Panc1 (cell line): ENCODE measurements around the gene MTREX. TPM values are rescaled to one million over a fixed set of nuclear protein-coding genes. Genes with fewer than 3 reads are reported as not detected.

ENCODE experiments used
- ATAC-seq: fragments of 200-7000 bp; cut with Tn5 transposase; 2 replicates; pipeline ENCODE4 v1.9.1; 2020; ENCODE audit warnings: mild to moderate bottlenecking, moderate library complexity
- BruUV-seq: library from RNA; stranded (reverse); fragments of 400-500 nt; replicated peaks from 2 replicates; lab custom pipeline; 2021; lab: Mats Ljungman, UMichigan
- CTCF ChIA-PET: fragments of 300-600 bp; sonication (Branson Sonifier 250); formaldehyde crosslinking; loops from one replicate; lab custom pipeline; 2022; ENCODE audit warnings: antibody characterized with exemption; lab: Charles Lee
- POLR2A ChIA-PET: fragments of 300-600 bp; sonication (Branson Sonifier 250); formaldehyde crosslinking; loops from one replicate; lab custom pipeline; 2022; ENCODE audit warnings: antibody characterized with exemption; lab: Charles Lee
- DNase-seq: peaks from one replicate; pipeline ENCODE4 v3.0.0-alpha.2; 2010; ENCODE audit warnings: low read depth, low spot score
- H3K27ac ChIP-seq: 2 replicates; pipeline ENCODE4 v1.5.1; 2011; ENCODE audit warnings: mild to moderate bottlenecking, low read length, inconsistent platforms
- H3K27me3 ChIP-seq: fragments of 200-500 bp; sonication (Bioruptor generic); 2 replicates; pipeline ENCODE4 v1.6.0; 2014; ENCODE audit warnings: low read length, inconsistent platforms; ENCODE audit not compliant: control insufficient read depth, insufficient read depth
- H3K36me3 ChIP-seq: fragments of 200-500 bp; sonication (Bioruptor generic); 2 replicates; pipeline ENCODE4 v1.5.1; 2014; ENCODE audit warnings: inconsistent platforms, mild to moderate bottlenecking, low read length, moderate library complexity; ENCODE audit not compliant: control insufficient read depth, insufficient read depth
- H3K4me1 ChIP-seq: 2 replicates; pipeline ENCODE4 v1.5.1; 2011; ENCODE audit warnings: inconsistent platforms, mild to moderate bottlenecking, low read length, moderate library complexity; ENCODE audit not compliant: control insufficient read depth, insufficient read depth
- H3K4me3 ChIP-seq, 2 experiments: 2 replicates each; pipeline ENCODE4 v1.5.1; 2011 to 2012; ENCODE audit warnings: low read depth in 2 of 2, low read length in 2 of 2, mild to moderate bottlenecking in 2 of 2, inconsistent platforms in 1 of 2, moderate library complexity in 1 of 2
- H3K9me3 ChIP-seq: fragments of 200-500 bp; sonication (Bioruptor generic); 2 replicates; pipeline ENCODE4 v1.5.1; 2014; ENCODE audit warnings: low read depth, mild to moderate bottlenecking, inconsistent platforms, low read length, moderate library complexity; ENCODE audit not compliant: control insufficient read depth, insufficient read depth
- CTCF ChIP-seq: fragments of 450-650 bp; IDR thresholded peaks from 2 replicates; pipeline ENCODE4 v1.5.1; 2017; ENCODE audit warnings: mild to moderate bottlenecking
- POLR2AphosphoS5 ChIP-seq: IDR thresholded peaks from 2 replicates; pipeline ENCODE4 v1.6.1; 2012; ENCODE audit warnings: mild to moderate bottlenecking, low read depth, low read length, moderate library complexity
- REST ChIP-seq, 2 experiments: IDR thresholded peaks; 2 replicates each; pipeline ENCODE4 v1.6.1; 2011 to 2012; ENCODE audit warnings: low read depth in 2 of 2, control low read depth in 1 of 2, low read length in 1 of 2, mild to moderate bottlenecking in 1 of 2, moderate library complexity in 1 of 2; ENCODE audit not compliant: insufficient read depth in 1 of 2
- SIN3A ChIP-seq: IDR thresholded peaks from 2 replicates; pipeline ENCODE4 v1.6.1; 2012; ENCODE audit warnings: low read depth, mild to moderate bottlenecking, low read length, moderate library complexity, borderline replicate concordance; ENCODE audit not compliant: insufficient read depth
- TCF7L2 ChIP-seq: IDR thresholded peaks from 2 replicates; pipeline ENCODE4 v1.6.1; 2011; ENCODE audit warnings: mild to moderate bottlenecking, low read depth, low read length, inconsistent platforms
- in situ Hi-C: cut with HindIII; loops from 2 replicates; pipeline ENCODE4 v1.10.0; 2016; ENCODE audit warnings: low sequenced_read_pairs, low pct_unique_long_range_greater_than_20kb
- intact Hi-C: fragments of 100-400 bp; cut with micrococcal nuclease; formaldehyde crosslinking; loops from one replicate; pipeline ENCODE4 v1.10.0; 2022; ENCODE audit not compliant: unreplicated experiment
- total RNA-seq: library from RNA; stranded (reverse); gene quantifications from one replicate; pipeline ENCODE4 v1.2.1, GENCODE V29; 2021; ENCODE audit not compliant: unreplicated experiment

MTREX gene
- total RNA-seq, 1 experiment from 2014 or later = 97.0 TPM

- H3K36me3 ChIP-seq = peaks cover 34% of the 10 kb centered on the region
- ATAC-seq = no peak
- no peaks in the 10 kb centered on the region for H3K4me1 ChIP-seq
- ChIA-PET POLR2A (no interaction called here), CTCF (no interaction called here)
- TF ChIP-seq REST (IDR thresholded peaks at IDR 0.05; ENCODE audit: insufficient read depth in 1 of 2, low read depth in 2 of 2, low read length in 1 of 2) (no peak), CTCF (no peak), TCF7L2 (no peak), POLR2AphosphoS5 (no peak), SIN3A (no peak)
- no TSS peak for BruUV-seq
- intact Hi-C loops (no loop called here), in situ Hi-C loops (no loop called here)
- H3K9me3 ChIP-seq = no peaks in the 10 kb centered on the region
- H3K27me3 ChIP-seq = no peaks in the 10 kb centered on the region
- H3K27ac ChIP-seq = no peak overlapping the region
- no peak for DNase-seq
- no peak overlapping the region for H3K4me3 ChIP-seq
Measured at GRCh38 chr5:55276771-55277170, 31.0 kb upstream of the MTREX start.

- H3K4me1 ChIP-seq = no peaks in the 10 kb centered on the region
- CTCF ChIA-PET = interaction anchor here (0.7 kb wide), 1 partner anchor 374 kb away, joined by 4 read pairs; no protein-coding TSS in a partner anchor
- H3K27me3 ChIP-seq = no peaks in the 10 kb centered on the region
- TF ChIP-seq POLR2AphosphoS5 = no peak
- no peak for TF ChIP-seq CTCF
- no peak for TF ChIP-seq TCF7L2
- no peak for TF ChIP-seq SIN3A
- TF ChIP-seq REST (IDR thresholded peaks at IDR 0.05; ENCODE audit: insufficient read depth in 1 of 2, low read depth in 2 of 2, low read length in 1 of 2) = no peak
- no peaks in the 10 kb centered on the region for H3K9me3 ChIP-seq
- H3K4me3 ChIP-seq = no peak overlapping the region
- DNase-seq (no peak), ATAC-seq (no peak)
- intact Hi-C loops = no loop called here
- no TSS peak for BruUV-seq
- H3K27ac ChIP-seq = no peak overlapping the region
- H3K36me3 ChIP-seq = peaks cover 46% of the 10 kb centered on the region
- POLR2A ChIA-PET = no interaction called here
- in situ Hi-C loops = no loop called here
Measured at GRCh38 chr5:55278778-55279177, 29.0 kb upstream of the MTREX start.
